GM10266 (cell line): Measurements from ENCODE around the gene GSK3A.

Source experiments
- DNase-seq: peaks from one replicate; pipeline ENCODE4 v3.0.0; 2012; ENCODE audit errors: extremely low spot score
- CTCF ChIP-seq: IDR thresholded peaks from 2 replicates; pipeline ENCODE4 v1.5.1; 2012; ENCODE audit warnings: mild to moderate bottlenecking, low read depth; ENCODE audit not compliant: control insufficient read depth, insufficient read depth; ENCODE audit errors: missing control alignments

Gene GSK3A

DNA sequence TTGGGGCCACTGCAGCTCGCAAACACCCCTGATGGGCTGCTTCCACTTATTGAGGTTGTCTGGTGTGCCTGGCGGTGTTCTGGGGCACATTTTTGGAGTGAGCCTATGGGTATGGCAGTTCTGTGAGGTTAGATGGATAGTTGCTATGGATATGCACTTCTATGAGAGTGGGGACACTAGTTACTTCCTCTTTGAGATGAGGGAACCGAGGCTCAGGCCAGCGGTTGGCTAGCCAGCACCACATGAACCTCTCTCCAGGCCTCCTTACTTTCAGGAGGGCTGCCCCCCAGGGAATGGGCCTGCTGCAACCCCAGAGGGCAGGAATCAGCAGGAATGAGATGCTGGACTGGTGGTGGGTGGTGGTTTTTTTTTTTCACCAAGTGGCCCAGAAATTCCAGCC lies 46.0 kb upstream of the GSK3A start:
- no peak for TF ChIP-seq CTCF
- DNase-seq = no peak

GRCh38 chr19:42287827-42288107 lies 45.4 kb upstream of the GSK3A start:
- no peak for TF ChIP-seq CTCF
- DNase-seq = no peak

DNA sequence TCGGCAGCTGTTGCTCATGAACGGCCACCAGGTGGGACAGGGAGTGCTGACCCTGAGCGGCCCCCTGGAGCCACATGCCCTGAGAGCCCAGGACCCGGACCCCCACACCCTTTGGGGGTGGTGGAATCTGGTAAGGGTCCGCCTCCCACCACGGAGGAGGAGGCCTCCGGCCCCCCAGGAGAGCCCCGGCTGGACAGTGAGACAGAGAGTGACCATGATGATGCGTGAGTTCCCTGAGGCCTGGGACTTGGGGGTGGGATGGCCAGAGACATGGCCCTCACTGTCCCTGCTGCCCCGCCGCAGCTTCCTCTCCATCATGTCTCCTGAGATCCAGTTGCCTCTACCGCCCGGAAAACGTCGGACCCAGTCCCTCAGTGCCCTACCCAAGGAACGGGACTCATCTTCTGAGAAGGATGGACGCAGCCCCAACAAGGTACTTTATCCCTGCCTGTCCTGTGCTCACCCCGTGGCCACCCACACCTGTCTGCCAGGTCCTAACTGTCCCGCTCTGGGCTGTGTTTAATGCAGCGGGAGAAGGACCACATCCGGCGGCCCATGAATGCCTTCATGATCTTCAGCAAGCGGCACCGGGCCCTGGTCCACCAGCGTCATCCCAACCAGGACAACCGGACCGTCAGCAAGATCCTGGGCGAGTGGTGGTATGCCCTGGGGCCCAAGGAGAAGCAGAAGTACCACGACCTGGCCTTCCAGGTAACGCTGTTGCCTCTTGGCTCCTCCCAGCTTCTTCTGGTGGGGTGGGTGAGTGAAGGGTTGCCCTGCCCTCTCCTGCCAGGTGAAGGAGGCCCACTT lies 44.8 kb upstream of the GSK3A start:
- no peak for DNase-seq
- TF ChIP-seq CTCF = no peak

GRCh38 chr19:42286349-42287016 lies 44.1 kb upstream of the GSK3A start:
- DNase-seq = no peak
- no peak for TF ChIP-seq CTCF

DNA sequence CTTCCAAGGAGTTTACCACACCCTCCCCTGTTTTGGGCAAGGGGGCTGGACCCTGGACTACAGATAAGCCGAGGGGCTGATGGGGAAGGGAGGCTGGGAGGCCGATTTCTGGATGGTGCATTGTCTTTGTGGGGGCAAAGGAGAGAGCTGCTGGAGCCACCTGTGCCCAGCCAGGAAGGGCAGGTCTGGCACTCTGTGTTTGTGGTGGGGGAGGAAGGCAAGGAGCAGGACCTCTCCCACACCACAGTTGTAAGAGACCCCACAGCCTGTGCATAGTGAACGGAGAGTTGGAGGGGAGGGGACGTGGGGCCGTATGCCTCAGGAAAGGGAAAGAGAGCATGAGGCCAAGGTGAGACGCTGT lies 43.6 kb upstream of the GSK3A start:
- no peak for DNase-seq
- TF ChIP-seq CTCF = no peak

DNA sequence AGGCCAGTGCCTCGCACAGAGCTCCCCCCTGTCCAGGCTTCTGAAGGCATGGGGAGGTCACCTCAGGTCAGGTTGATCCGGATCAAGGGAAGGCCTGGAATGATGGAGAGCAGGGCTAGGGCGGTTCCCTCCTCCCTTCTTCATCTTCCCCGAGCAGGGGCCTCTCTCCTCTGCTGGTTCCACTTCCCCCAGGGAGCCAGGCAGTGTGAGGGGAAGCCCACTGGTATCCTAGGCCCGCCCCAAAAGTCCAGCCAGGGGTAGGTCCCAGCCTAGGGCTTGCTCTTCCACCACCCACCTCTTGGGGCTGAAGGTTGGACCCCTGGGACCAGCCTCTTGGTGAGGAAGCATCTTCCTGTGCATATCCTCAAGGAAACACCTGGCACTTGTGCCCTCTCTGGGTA lies 43.1 kb upstream of the GSK3A start:
- TF ChIP-seq CTCF = no peak
- no peak for DNase-seq

- TF ChIP-seq CTCF = no peak
- DNase-seq = no peak
These were observed 42.4 kb upstream of the GSK3A start for GRCh38 chr19:42284591-42285341.
